ENCODE results near the gene MCIDAS.

Gene MCIDAS

DNA sequence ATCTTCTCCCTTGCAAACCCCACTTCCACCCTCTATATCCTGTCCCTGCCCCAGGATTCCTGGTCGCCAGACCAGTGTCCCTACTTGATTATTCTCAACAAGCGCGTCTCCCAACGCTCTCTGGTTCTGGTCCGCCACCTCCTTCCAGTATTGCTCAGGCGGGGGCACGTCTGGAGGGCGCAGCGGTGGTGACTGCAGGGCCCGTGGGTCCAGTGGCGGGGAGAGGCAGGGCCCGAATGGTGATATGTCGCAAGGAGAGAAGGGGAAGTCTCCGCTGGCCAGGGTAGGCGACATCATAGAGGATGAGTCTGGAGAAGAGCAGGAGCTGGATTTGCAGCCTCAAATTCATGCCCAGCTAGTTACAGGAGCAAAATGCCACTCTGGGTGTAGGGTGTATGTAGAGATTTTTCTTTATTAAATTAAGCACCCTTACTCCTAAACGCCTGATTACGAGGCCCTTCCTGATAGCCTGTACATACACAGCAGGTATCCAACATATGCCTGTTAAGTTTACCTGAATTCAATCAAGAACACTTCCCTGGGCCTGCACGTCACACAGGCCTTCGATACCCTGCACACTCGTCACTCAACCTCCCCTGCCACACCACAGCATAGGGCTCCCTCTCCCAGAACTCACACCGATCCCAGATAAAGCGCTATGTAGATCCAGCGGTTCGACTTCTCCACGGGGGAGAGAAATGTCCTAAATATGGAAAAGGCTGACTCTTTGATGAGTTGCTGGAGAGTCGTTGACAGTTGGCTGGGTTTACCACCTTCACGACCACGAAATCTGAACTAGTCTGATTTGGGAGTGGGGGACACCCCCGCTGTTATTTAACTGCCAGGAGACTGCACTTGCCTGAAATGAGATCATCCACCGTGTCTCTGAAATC lies 4.8 kb downstream of the MCIDAS start:
- no peak for DNase-seq

DNA sequence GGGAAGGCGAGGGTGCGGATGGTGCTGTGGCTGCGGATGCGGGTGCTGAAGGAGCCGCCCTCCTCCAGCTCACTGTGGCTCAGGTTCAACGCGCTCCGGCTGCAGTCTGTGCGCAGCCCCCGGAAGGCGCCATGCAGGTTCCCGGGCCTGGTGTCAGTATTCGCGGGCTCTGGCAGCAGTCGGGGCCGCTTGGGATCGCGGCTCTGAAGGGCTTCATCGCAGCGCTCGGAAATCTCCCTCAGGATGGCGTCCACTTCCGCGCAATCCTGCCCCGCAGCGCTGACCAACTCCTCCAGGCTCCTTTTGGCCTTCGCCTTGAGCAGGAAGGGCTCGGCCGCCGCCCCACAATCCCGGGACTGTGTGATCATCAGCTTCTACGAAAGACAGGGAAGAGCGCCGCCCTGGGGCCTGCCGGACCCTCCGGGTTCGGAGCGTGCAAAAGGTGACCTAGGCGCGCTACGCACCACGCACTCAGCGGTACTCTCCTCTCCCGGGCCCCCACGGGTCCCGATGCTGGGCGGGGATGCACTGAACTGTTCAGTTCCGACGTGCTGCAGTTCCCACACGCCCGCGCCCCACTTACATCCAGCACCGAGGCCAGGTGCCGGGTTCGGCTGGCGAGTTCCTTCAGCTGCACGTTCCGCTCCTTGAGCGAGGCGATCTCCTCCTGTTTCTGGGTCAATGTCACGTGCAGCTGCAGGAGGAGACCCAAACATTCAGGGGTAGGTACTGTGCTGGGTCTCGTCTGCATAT lies 6.5 kb downstream of the MCIDAS start:
- DNase-seq, result no peak

DNA sequence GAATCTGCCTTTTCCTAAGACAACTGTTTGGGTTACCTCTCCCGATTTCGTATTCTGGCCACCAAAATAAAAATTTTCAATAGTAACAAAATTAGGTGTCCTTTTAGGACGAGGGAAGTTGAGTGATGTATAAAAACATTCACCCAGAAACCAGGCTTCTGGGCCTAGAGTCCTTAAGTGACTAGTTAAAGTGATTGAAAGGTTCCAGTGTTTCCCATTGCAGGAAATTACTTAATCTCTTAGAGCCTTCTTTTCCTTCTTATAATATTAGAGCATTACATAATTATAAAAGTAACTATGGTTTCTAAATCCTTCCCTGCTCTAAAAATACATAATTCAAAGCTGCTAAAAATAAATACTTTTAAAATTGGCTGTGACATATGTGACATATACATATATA lies 7.3 kb downstream of the MCIDAS start:
- DNase-seq, result no peak

DNA sequence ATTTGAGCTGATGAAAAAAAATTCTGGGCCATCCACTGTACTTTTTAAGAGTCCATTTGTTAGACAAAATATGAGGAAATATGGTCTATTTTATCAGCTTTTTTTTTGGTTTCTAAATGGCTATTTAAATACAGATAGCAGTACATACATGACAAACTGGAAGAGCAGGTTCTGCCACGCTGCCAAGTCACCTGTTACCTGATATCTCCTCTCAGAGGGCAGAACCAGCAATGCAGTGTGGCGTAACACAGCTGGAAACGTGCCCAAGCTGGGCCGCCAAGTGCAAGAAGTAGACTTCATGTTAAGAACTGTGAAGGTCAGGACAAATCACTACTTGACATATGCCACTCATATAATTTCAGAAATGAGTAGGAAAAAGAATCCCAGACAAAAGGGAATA lies 8.1 kb downstream of the MCIDAS start:
- DNase-seq, result no peak

DNA sequence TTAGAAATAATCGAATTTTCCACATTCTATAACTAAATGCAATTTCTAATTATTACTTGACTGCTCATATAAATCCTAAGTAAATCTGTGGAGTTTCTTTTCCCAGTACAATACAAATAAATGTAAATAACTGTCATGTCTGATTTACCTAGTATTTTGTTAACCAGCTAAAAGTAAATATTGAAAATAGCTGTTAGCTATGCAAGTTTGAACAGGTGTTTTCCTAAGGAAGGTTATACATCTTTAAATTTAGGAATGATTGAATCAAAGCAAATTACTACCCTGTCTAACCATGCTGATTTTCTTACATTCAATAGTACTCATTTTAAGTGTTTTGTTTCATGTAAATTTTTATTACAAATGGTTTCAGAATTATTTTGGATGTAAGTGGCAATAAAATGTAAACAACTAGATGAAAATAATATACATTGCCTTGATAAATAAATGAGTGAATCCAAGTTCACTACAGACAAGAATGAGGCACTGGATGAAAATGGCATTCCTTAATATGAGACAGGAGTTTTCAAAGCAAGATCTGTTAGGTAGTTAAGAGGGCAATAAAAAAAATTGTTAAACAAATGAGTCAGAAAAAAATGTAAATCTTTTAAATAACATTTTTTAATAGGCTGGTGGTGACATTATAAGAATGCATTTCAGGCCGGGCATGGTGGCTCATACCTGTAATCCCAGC lies 15.8 kb downstream of the MCIDAS start:
- DNase-seq, result no peak

DNA sequence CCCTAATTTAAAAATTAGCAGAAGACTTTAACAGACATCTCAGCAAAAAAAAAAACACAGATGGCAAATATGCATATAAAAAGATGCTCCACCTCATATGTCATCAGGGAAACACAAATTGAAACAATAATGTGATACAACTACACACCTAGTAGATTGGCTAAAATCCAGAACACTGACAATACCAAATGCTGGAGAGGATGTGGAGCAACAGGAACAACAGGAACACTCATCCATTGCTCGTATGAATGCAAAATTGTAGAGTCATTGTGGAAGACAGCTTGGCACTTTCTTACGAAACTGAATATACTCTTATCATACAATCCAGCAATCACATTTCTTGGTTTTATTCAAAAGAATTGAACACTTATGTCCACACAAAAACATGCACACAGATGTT lies 22.1 kb downstream of the MCIDAS start:
- no peak for DNase-seq

DNA sequence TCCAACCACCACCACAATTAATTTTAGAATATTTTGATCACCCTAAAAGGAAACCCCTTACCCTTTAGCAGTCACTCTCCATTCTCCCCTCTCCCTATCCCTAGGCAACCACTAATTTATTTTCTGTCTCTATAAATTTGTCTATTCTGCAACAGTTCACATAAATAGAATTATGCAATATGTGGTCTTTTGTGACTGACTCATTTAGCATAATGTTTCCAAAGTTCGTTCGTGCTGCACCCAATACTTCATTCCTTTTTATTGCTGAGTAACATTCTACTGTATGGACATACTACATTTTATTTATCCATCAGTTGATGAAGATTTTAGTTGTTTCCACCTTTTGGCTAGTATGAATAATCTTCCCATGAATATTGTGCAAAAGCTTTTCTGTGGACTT lies 36.0 kb downstream of the MCIDAS start:
- no peak for DNase-seq

DNA sequence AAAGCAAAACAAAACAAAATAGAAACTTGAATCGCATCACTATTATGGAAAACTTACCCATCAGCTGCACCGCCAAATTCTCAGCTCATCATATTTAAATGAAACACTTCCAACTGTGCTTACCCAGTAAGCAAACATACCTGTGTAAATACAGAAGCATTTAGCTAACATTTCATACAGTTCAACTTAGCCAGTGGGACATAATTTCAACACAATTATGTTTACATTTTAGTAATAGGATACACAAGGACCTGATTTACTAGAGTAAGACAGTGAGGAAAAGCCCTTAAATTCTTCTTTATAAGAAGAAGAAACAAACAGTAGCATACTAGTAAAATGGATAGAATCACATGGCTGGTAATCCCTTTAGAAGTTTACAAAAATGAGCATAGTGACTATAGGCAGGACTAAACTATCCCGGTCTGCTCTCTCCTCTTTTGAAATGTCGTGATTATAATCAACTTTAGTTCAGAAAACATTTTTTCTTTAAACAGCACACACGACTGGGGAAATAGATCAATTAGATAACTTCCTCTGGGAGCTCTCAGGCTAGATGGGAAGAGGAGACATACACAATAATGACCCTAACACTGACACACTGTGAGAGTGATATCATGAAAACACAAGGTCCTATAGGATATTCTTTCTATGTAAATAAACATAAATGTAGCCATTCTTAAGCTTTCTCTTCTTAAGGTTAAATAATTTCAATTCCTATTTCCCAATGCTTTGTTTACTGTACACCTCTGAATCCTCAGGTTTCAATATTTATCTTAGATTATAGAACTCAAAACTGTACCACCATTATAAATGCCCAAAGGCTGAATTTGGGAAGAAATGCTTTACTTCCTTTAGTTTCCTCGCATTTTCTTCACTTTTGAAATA lies 38.2 kb downstream of the MCIDAS start:
- DNase-seq, result no peak

DNA sequence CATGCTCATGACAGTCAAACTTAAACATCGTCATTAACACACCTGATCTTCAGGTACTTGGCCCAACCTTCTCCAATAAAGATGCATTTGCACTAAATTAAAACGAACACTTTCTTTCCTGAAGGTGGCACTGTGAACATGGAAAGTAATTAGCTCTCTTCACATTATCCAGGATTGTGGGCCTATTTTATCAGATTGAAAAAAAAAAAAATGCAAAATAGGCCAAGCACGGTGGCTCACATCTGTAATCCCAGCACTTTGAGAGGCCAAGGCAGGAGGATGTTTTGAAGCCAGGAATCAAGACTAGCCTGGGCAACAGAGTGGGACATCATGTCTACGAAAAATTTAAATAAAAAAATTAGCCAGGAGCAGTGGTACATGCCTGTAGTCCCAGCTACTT lies 39.7 kb downstream of the MCIDAS start:
- DNase-seq, result no peak

DNA sequence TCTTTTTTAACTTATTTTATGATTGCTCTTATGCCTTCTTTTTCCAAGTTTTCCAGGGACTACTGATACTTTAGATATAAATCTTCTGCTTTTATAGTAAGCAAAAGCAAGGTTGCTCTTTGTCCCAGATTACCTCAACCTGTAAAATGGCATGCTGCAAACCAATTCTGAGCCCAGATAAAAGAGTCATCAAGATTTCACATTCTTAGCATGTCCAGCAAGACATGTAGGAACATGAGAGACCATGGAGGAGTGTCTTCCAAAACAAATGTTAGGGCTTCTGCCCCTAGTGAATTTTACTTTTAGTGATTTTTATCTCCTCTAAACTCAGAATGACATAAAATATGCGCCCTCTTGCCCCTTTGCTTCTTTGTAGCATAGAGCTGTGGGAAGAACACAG lies 47.1 kb downstream of the MCIDAS start:
- DNase-seq, result no peak

DNA sequence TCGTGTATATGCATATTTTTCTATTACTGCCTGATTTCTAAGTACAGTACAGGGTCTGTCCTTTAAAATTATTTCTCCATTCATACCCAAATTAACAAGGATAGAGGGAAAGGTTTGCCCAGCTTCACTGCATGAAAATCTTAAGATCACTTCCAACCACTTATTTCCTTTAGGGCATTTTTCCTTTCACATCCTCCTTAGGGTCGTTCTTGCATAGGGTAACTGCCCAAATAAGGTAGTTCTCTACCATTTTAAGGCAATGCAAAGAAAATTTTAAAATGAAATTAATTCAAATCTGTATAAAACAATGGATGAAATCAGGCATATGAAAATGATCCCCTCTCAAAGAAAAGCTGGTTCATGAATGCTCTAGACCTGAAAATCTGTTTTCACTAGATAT lies 50.0 kb downstream of the MCIDAS start:
- DNase-seq, result no peak

DNA sequence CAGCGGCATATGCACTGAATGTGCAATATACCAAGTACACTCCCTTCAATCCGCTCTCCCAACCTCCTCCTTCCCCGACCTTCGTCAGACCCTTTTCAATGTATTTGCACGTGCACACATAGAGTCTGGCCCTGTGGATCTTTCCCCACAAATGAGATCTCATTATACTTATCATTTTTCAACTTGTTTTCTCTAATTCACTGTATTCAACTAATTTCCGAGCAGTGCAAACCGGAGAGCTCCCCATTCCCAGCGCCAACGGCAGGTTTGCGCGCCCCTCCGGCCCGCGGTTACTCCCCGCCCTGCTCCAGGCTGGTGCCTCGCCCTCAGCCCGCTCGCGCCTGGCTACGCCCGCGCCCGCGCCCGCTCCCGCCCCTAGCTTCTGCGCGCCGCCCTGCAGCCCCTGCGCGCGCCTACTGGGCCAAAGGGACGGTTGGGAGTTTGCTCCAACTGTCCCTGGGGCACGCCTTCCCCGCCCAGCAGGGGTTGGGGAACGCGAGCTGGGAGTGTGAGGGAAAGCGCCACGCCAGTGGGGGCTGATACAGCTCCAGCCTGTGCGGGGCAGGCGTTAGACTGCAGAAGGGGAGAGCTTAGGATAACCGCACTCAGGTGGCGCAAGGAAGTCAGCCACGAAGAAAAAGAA lies 50.8 kb downstream of the MCIDAS start:
- DNase-seq, result peak in 1 of 2 donors; percentile 12

DNA sequence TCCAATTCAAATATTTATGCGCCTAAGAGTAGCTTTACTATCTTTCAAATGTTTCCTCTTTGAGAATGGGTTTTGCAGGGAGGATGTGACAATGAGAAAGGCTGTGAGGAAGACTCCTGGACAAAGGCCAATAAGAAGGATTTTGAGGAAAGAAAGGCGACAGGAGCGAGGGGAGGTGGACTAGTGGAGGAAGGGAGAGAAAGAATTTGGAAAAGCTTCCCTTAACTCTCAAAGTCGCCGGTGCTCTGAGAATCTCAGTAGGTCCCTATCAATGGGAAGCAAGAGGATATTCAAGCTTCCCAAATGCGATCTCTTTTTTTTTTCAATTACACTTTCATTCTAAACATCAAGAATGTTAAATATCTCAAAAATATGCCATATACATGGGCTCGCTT lies 51.3 kb downstream of the MCIDAS start:
- no peak for DNase-seq

DNA sequence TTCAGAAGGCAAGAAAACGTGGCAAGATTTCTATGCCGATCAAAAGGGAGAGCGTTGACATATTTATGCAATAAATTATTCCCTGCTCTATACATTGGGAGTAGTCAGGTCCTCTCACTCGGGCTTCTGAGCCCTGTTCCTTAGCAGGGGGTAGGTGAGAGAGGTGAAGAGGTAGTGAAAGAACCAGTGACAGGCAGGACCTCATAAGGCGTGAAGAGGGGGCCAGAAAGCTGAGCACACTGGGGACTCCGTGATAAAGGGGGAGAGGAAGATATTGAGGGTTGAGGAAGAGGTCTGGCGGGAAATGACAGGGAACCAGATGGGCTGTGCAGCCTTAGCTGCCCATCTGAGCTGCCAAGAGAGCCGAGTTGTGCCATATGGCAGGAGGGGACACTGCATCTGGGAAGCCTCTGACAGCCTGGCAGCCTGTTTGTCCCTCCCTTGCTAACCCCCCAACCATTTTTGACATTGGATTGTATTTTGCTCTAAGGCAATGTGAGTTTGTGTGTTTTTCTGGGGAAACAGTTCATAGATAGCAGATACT lies 53.4 kb downstream of the MCIDAS start:
- DNase-seq, result no peak

DNA sequence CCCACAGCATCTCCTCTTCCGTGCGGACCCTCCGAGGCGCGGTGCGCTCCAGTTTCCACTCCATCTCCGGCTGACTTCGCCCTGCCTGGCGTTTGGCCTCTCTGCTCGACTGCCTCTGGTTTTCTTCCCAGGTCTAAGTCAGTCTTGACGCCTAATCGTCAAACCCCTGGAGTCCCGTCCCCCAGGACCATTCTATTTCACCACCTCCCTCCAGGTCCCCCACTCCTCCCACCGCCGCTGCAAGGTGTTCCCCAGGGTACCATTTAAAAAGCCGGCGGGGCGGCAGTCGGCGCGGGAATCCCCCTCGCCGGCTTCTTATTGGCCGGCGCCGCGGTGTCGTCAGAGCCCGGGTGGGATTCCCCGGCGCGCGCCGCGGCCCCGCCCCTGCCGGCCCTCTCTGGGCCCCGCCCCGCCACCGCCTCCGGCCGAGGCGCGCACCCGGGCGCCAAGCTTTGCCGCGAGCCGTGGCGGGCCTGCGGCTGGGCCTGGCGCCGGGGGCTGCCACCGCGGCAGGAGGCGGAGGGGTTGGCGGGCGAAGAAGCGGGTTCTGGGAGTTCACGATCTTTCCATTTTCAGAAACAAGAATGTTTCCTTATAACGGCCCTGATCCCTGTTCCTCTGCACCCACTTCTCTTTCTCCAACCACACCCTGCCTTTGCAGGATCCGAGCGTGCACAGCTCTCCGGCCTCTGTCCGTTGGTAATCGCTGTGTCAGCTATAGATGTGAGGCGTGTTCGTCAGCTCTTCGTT lies 54.0 kb downstream of the MCIDAS start, which contains the start of gene CDC20B:
Gene CDC20B, minus strand, starts transcription at position 241 of the 750 bp plus-strand sequence. Its CDS starts 177 bp downstream, at position 64.
- peak; percentile 81 to 85 for DNase-seq

DNA sequence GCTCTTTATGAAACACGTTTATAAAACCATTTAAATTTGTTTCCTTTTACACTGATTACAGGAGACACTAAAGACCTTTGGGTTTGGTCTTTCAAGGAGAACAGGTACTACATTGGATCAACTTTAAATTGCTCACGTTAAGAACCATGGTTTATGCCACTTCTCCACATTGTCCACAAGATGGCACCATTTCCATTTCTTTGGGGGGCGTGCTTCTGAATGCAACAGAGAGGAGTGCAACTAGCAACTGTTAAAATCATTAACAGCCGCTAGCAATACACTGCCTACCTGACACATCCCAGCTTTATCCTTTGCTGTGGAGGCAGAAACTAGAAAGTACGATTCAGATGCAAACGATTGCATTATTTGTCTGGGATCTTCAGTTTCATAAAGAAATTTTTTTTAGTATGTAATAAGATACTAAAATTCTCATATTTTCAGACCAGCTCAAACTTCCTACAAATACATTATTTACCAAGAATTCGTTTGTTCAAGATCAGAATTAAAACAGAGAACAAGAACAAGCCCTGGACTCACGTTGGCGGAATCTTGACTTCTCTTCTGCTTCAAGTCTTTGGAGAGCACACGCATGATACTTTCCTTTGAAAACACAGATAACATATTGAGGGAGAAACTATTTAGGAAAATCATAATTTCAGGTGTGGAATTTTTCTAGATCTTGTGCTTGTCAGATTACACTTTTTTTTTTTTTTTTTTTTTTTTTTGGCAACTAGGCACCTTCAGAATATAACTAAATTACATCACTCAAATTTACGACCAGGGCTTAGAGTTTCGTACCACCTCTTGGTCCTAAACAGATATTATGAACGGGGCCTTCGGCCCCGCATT lies 54.8 kb downstream of the MCIDAS start:
- DNase-seq, result peak; percentile 71 to 85

DNA sequence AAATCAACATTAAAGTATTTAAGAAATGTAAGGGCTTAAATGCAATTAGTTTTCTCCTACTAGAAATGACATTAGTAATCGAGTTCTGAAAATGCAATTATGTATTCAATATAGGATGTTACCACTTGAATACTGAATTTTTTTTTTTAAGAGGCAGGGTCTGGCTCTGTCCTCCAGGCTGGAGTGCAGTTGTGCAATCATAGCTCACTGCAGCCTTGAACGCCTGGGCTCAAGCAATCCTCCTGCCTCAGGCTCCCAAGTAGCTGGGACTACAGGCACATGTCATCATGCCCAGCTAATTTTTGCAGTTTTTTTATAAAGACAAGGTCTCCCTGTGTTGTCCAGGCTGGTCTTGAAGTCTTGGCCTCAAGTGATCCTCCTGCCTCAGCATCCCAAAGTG lies 55.6 kb downstream of the MCIDAS start:
- no peak for DNase-seq

All from CD4-positive, alpha-beta T cell treated with Interleukin-1 beta for 1 hour (primary cell).